HG02852 (cell line): ENCODE measurements around the gene HNRNPC.
"Not testable (repeated sequence)": the region's sequence is repeated elsewhere in the genome, so short reads cannot be mapped to it uniquely, and the experiment has no call there.

Experiments used
- ATAC-seq: cut with Tn5 transposase; IDR thresholded peaks from one replicate; pipeline ENCODE4 v1.9.1; 2021; ENCODE audit warnings: mild to moderate bottlenecking, moderate library complexity; ENCODE audit not compliant: unreplicated experiment

The HNRNPC gene

DNA sequence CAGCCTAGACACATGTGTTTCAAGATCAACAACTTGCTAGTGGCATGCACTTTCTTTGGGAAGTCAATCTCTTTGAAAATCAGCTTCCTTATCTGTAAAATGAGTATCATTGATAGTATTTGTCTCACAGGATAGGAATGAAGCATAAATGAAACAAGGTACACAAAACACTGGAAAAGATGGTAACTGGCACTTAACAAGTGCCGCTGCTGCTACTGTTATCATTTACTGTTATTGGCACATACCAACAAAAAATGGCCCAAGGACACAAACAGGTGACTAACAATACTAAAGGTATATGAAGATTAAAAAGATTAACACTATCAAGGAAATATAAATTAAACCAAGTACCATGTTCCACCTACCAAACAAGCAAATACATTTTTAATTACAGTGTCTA is 20.9 kb downstream of the HNRNPC start:
- no peak for ATAC-seq

GRCh38 chr14:21245813-21246212 is 23.4 kb downstream of the HNRNPC start:
- no peak for ATAC-seq

GRCh38 chr14:21244544-21244943 is 24.7 kb downstream of the HNRNPC start:
- ATAC-seq, result no peak

DNA sequence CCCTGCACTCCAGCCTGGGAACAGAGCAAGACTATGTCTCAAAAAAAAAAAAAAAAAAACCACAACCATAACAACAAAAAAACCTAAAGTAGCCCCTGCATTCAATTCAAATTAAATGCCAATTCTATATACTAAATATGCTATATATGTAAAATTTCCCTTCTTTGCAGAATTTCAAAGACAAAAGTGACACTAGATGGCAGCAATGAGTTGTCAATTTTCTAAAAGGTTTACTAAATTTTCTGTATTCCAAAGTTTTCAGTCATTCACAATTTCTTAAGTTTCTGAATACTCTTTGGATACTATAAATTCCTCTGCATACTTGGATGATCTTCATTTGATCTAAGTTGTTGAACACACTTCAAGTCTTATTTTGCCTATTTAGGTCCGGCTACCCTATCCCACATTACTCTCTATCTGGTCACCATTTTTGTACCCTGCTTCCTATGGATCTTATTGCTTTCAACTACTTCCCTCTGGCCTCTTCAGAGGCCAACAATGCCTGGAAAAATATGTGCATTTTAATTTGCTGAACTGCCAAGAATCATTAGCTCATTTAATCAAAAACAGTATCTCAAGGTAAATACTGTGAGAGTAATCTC is 27.9 kb downstream of the HNRNPC start:
- ATAC-seq, result no peak

DNA sequence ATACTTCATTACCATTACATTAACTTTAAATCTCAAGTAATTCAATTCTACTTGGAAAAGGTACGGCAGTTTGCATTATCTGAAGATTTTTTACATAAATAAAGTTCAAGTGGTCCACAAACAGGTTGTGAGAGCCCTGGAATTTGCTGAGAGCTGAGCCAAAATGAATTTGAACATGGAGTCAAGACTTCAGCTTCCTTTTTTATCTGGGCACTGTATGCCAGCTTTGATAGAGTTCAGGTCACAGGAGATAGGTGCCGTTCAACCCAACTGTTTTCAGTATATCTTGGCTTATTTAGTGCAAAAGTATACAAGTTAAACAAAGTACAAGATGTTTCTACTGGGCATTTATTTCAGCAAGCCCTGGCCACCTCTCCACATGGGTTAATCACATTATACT is 28.8 kb downstream of the HNRNPC start:
- ATAC-seq, result no peak

- ATAC-seq, result no peak
Measured at GRCh38 chr14:21238823-21239518, 30.3 kb downstream of the HNRNPC start.

DNA sequence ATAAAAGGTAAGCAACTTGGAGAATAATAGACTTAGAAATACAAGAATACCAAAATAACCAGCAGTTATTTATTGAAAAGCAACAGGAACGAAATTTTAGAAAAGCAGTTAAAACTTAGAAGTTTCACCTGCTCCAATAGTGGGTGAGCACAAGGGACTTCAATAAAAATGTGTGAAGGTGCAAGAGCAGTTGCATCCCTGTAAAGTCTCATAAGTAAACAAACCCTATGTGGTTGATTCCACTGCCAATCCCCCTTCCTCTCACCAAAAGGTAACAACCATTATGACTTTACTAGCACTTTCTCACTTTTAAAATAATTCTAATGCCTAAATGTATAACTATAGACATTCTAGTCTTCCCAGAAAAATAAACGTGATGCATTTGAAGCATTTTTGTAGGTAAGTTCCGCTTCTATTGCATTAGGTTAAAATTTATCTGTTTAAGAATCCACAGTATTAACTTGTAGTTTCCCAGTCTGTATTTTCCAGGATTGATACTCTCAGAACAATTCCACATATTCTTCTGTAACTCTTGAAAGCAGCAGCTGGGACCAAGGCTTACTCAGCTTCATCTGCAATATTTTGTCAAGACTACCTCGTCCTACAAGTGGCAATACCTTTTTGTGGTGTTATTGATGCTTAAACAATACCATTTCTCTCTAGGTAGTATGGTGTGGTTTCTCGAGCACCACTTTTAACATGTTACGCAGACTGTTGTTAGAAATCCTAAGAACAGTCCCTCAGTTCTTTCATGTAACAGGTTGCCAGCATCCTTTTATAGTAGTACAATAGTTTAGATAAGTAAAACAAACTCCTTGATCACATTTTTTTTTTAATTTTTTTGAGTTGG is 32.1 kb downstream of the HNRNPC start:
- ATAC-seq, result no peak

DNA sequence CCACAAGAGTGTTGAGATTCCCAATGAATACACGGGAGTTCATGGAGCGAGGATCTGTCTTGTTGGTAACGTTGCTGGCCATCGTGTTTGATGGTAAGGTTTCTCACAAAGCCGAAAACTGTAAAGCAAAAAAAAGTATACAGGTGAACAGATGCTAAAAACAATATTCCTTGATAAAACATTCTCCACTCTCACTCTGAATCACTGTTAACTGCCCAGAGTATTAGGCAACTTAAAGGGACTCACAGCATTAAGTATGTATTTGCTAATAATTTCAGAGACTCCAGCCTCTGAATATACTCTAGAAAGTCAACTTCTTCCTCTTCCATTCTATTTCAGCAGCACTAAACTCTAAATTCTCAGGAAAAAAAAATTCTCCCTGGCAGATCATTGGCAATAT is 35.1 kb downstream of the HNRNPC start:
- ATAC-seq, result no peak

GRCh38 chr14:21233457-21234076 is 35.7 kb downstream of the HNRNPC start:
- ATAC-seq, result no peak

DNA sequence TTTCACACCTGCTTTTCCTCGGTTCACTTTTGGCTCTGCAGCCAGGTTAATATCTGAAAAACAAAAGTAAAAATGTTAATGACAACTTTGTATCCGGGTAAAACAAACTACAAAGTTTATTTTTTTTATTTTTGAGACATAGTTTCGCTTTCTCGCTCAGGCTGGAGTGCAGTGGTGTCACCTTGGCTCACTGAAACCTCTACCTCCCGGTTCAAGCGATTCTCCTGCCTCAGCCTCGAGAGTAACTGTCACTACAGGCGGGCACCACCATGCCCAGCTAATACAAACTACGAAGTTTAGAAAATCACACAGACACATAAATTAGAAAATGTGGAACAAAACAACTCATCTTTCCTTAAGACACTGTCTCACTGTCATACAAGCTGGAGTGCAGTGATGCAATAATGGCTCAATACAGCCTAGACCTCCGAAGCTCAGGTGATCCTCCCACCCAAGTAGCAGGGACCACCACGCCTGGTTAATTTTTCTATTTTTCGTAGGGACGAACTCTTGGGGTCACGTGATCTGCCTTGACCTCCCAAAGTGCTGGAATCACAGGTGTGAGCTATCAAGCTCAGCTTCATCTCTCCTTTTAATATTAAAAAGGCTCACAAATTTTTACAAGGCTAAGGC is 38.1 kb downstream of the HNRNPC start:
- ATAC-seq, result no peak

DNA sequence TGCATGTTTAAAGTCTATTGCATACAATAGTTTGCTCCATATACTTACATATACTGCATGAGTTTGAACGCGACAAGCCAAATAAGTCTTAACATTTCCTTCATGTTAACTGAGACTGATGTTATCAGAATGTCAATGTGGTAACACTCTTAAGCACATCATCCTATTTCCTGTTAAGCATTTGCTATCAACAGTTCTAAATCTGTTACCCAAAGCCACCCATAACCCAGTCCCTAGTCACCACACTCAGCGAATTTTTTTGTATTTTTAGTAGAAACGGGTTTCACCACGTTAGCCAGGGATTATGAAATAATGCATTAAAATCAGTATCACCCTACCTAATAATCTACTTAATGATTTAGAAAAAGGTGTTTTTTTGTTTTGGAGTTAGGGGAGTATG is 39.4 kb downstream of the HNRNPC start:
- ATAC-seq, result no peak

GRCh38 chr14:21227981-21228380 is 41.3 kb downstream of the HNRNPC start:
- ATAC-seq, result no peak

DNA sequence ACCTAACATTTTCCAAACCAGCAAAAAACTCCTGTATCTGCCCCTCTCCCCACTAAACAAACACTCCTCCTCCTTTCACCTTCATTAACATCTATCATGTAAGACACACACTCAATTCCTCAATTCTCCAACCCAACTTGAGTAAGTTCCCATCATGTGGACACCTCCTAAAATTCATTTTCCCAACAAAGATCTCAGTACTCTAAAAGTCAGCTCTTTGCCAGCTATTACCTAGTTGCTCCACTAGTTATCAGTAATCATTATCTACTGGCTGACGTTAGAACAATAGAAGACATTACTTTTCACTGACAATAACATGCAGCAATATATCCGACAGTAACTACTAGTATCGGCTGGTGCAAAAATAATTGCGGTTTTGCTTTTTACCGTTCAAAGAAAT is 42.1 kb downstream of the HNRNPC start:
- no peak for ATAC-seq

DNA sequence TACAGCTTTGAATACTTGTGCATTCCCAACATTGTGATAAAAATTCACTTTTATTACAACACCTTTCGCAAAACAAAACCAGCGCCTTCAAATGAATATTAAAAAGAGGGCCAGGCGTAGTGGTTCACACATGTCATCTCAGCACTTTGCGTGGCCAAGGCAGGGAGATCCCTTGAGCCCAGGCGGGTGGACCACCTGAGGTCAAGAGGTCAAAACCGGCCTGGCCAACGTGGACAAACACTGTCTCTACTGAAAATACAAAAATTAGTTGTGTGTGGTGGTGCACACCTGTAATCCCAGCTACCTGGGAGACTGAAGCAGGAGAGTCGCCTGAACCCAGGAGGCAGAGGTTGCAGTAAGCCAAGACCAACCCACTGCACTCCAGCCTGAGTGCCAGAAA is 42.8 kb downstream of the HNRNPC start:
- ATAC-seq, result no peak

DNA sequence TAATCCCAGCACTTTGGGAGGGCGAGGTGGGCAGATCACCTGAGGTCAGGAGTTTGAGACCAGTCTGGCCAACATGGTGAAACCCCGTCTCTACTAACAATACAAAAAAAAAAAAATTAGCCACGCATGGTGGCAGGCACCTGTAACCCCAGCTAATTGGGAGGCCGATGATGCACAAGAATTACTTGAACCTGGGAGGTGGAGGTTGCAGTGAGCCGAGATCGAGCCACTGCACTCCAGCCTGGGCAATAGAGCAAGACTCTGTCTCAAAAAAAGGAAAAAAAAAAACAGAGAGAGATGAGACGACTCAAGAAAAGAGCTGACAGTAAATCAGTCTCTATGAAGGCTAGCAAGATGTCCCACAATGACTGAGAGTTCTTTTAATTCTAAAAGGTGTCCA is 44.1 kb downstream of the HNRNPC start:
- not testable (repeated sequence) for ATAC-seq

GRCh38 chr14:21220874-21221477 is 48.3 kb downstream of the HNRNPC start:
- no peak for ATAC-seq

GRCh38 chr14:21219561-21220111 is 49.6 kb downstream of the HNRNPC start:
- ATAC-seq, result no peak

- ATAC-seq, result no peak
Measured at GRCh38 chr14:21219120-21219519, 50.1 kb downstream of the HNRNPC start.

DNA sequence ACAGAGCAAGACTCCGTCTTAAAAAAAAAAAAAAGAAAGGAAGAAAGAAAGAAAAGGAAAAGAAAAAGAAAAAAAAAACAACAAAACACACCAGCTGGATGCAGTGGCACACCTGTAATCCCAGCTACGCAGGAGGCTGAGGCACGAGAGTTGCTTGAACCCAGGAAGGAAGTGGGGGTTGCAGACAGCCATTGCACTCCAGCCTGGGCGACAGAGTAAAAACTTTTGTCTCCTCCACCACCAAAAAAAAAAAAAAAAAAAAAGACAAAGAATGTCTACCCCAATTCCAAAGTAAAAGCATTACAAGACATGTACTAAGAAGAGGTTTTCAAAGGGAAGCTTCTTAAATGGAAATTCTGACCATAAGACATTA is 53.4 kb downstream of the HNRNPC start:
- ATAC-seq, result no peak

DNA sequence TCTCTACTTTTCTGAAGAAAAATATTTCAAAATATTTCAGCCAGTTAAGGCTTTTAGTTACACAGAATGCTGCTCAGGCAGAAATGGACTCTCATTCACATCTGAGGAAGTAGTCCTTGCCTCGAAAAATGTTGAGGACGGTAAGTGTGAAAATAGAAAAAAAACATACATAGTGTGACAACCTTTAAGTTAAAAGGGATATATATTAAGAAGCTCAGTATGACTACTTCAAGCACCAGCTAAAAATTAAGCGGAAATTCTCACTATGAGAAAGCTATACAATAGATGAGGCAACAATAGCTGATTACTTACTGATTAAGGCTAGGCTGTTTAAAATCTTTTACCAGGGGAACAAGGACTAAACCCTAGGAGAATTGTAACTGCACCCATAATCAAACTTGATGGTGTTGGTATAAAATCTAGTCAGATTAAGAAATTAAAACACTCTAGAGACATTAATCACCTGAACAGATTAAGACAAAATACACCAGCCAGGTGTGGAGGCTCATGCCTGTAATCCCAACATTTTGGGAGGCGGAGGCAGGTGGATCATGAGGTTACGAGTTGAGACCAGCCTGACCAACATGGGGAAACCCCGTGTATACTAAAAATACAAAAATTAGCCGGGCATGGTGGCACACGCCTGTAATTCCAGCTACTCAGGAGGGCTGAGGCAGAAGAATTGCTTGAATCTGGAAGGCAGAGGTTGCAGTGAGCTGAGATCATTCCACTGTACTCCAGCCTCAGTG is 53.9 kb downstream of the HNRNPC start:
- no peak for ATAC-seq
